Measurements from ENCODE around the gene ARHGAP20. TPM values are rescaled to one million over a fixed set of nuclear protein-coding genes. Genes with fewer than 3 reads are reported as not detected.

Gene ARHGAP20
- total RNA-seq, 4 donors from 2014 or later: 5.1 to 9.4 (median 6.9) TPM

DNA sequence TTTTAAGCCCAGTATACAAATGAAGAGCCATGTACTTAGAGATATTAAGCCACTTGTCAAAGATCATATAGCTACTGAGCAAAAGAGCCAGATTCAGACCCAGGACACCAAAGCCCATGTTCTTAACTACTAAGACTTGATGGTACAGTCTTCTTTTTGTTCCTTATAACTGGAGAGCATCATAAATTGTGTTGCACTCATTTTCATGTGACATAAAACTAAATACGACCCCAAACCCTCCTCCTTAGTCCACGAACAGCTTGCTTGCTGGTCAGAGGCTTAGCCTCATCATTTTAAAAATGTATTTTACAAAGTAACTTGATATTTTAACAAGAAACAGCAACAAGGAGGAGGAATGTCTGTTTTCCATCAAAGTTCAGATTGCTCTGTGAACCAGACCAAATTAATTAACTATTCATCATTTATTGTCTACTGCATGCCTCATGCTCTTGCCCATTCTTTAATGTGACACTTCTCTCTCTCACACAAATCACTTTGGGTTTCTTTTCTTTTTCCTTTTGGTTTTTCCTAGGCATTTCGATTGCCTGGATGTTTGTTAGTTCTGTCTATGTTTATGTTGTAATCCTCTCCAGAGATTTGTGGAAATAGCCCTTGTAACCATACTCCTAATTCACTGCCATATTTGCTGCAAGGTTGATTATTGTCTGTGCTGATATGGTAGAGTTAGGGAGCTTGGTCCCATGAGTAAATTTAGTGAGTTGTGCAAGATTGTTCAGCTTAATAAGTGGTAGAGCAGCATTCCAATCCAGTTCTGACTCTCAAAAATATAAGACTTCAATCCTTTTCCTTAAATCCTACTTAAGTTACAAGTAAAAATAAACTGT, 8.4 kb upstream of the ARHGAP20 start:
- 49% methylated on average over 3 of the region's 3 CpGs for WGBS
- no peaks in the 10 kb centered on the region for H3K36me3 ChIP-seq
- DNase-seq (ENCODE audit: extremely low spot score): no peak
- no peak overlapping the region for H3K27ac ChIP-seq (replicated peaks in 1 of 4)
- H3K9me3 ChIP-seq: no peaks in the 10 kb centered on the region
- intact Hi-C loops (cut with DNase I): no loop called here
- H3K27me3 ChIP-seq: no peaks in the 10 kb centered on the region
- H3K4me3 ChIP-seq: no peak overlapping the region
- H3K4me1 ChIP-seq: peaks cover 0 to 5% (median 0%) of the 10 kb centered on the region in 4 donors
- TF ChIP-seq, protein P1, sequence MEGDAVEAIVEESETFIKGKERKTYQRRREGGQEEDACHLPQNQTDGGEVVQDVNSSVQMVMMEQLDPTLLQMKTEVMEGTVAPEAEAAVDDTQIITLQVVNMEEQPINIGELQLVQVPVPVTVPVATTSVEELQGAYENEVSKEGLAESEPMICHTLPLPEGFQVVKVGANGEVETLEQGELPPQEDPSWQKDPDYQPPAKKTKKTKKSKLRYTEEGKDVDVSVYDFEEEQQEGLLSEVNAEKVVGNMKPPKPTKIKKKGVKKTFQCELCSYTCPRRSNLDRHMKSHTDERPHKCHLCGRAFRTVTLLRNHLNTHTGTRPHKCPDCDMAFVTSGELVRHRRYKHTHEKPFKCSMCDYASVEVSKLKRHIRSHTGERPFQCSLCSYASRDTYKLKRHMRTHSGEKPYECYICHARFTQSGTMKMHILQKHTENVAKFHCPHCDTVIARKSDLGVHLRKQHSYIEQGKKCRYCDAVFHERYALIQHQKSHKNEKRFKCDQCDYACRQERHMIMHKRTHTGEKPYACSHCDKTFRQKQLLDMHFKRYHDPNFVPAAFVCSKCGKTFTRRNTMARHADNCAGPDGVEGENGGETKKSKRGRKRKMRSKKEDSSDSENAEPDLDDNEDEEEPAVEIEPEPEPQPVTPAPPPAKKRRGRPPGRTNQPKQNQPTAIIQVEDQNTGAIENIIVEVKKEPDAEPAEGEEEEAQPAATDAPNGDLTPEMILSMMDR (IDR thresholded peaks at IDR 0.05): no peak
- TF ChIP-seq POLR2A (IDR thresholded peaks at IDR 0.05; ENCODE audit: low read depth): no peak
- no peak for TF ChIP-seq POLR2AphosphoS5 (IDR thresholded peaks at IDR 0.05)
- no peak for TF ChIP-seq EP300 (IDR thresholded peaks at IDR 0.05)

DNA sequence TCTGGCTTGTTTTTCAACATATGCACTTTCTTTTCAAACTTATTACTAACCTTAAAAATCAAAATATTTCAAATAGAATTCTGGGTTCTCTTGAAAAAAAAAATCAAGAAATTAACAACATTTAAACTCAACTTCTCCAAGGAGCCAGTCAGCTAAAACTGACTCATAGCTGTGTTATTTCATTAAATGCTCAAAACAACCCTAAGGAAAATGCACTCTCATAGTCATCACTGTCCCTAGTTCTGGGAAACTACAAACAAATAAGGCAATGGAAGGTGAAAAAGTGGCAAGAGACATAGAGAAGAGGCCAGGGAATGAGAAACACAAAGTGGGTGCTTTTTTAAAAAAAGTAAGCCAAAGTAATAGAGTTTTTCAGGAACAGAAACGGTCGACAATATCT, 4.1 kb upstream of the ARHGAP20 start:
- H3K27me3 ChIP-seq: no peaks in the 10 kb centered on the region
- no peak overlapping the region for H3K4me3 ChIP-seq
- TF ChIP-seq POLR2AphosphoS5 (IDR thresholded peaks at IDR 0.05) (no peak), POLR2A (IDR thresholded peaks at IDR 0.05; ENCODE audit: low read depth) (no peak), EP300 (IDR thresholded peaks at IDR 0.05) (no peak)
- TF ChIP-seq, protein P1 (IDR thresholded peaks at IDR 0.05): no peak
- WGBS: 96% methylated on average over 2 of the region's 2 CpGs
- intact Hi-C loops (cut with DNase I): no loop called here
- peaks cover 11 to 32% (median 16%) of the 10 kb centered on the region in 4 donors for H3K4me1 ChIP-seq
- H3K27ac ChIP-seq (replicated peaks in 1 of 4): no peak overlapping the region
- DNase-seq (ENCODE audit: extremely low spot score): no peak
- no peaks in the 10 kb centered on the region for H3K9me3 ChIP-seq
- no peaks in the 10 kb centered on the region for H3K36me3 ChIP-seq

DNA sequence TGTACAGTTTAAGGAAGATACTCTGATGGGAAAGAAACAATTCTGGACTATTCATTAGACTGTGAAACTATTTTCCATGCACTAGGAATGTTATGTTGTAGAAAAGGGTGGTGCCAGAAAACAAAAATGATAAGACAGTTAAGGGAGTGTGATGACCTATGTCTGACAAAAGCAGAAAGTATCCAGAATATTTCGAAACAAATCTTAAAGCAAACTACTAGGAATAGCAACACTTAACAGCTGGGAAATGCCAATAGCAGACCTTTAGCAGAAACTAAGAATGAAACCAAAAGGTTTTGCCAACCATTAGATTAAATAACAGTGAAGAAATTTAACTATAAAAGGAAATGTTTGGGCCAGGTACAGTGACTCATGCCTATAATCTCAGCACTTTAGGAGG, 3.3 kb upstream of the ARHGAP20 start:
- no peak overlapping the region for H3K4me3 ChIP-seq
- no peak for TF ChIP-seq EP300 (IDR thresholded peaks at IDR 0.05)
- TF ChIP-seq, protein P1 (IDR thresholded peaks at IDR 0.05): no peak
- no peak for TF ChIP-seq POLR2A (IDR thresholded peaks at IDR 0.05; ENCODE audit: low read depth)
- TF ChIP-seq POLR2AphosphoS5 (IDR thresholded peaks at IDR 0.05): no peak
- 41% methylated on average over 1 of the region's 1 CpG for WGBS
- no peaks in the 10 kb centered on the region for H3K27me3 ChIP-seq
- peaks cover 15 to 39% (median 24%) of the 10 kb centered on the region in 4 donors for H3K4me1 ChIP-seq
- H3K36me3 ChIP-seq: no peaks in the 10 kb centered on the region
- no peaks in the 10 kb centered on the region for H3K9me3 ChIP-seq
- no peak overlapping the region for H3K27ac ChIP-seq (replicated peaks in 1 of 4)
- DNase-seq (ENCODE audit: extremely low spot score): no peak
- intact Hi-C loops (cut with DNase I): no loop called here

DNA sequence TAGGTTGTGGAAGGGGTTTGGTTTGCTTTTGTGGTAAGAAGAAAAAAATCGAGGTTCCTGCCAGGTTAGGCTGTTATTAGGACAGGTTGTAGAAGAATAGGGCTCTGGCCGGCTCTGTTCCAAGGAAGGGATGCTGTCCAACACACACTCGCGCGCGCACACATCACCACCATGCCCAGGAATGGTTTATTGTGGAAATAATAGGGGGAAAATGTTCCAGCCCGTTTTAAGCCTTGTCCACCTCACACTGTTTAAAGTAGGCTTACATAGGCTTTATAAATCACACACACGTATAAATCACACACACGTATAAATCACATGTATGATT, 1.2 kb upstream of the ARHGAP20 start:
- no peaks in the 10 kb centered on the region for H3K27me3 ChIP-seq
- H3K27ac ChIP-seq (replicated peaks in 1 of 4): peak overlapping the region; percentile 48 to 93 (median 89)
- no peak for DNase-seq (ENCODE audit: extremely low spot score)
- H3K36me3 ChIP-seq: no peaks in the 10 kb centered on the region
- TF ChIP-seq, protein P1 (IDR thresholded peaks at IDR 0.05): peak in 1 of 3 experiments; percentile 1
- no peak for TF ChIP-seq POLR2A (IDR thresholded peaks at IDR 0.05; ENCODE audit: low read depth)
- intact Hi-C loops (cut with DNase I): loop anchor here (5.0 kb wide), 1 partner anchor 519 kb away; no protein-coding TSS in a partner anchor
- no peaks in the 10 kb centered on the region for H3K9me3 ChIP-seq
- H3K4me3 ChIP-seq: peak overlapping the region; percentile 66 to 87 (median 83)
- peaks cover 15 to 52% (median 29%) of the 10 kb centered on the region in 4 donors for H3K4me1 ChIP-seq
- 25% methylated on average over 9 of the region's 9 CpGs for WGBS

All from esophagus muscularis mucosa (tissue), 4 donors.